HepG2 (cell line): Measurements from ENCODE around the gene LRRC51. TPM values are rescaled to one million over a fixed set of nuclear protein-coding genes. Genes with fewer than 3 reads are reported as not detected.

Experiments
- ATAC-seq: fragments of 200-7000 bp; cut with Tn5 transposase; 3 replicates; pipeline ENCODE4 v1.9.1; 2020; ENCODE audit warnings: mild to moderate bottlenecking, moderate library complexity
- BruUV-seq: library from RNA; stranded (reverse); fragments of 400-500 nt; replicated peaks from 2 replicates; lab custom pipeline; 2021; lab: Mats Ljungman, UMichigan
- CTCF ChIA-PET: fragments of 300-600 bp; formaldehyde crosslinking; extraction: SDS; loops from one replicate; lab custom pipeline; 2021; ENCODE audit warnings: low total read pairs, inconsistent platforms, low intra/inter-chr PET ratio; lab: Yijun Ruan, JAX
- POLR2A ChIA-PET: fragments of 350-600 bp; sonication (Branson Sonifier 250); formaldehyde crosslinking; loops from one replicate; lab custom pipeline; 2020; ENCODE audit warnings: antibody characterized with exemption, inconsistent platforms; lab: Yijun Ruan, JAX
- DNase-seq: peaks from one replicate; pipeline ENCODE4 v3.0.0-alpha.2; 2015; ENCODE audit warnings: low spot score
- FAIRE-seq: peaks from 3 replicates; lab custom pipeline; 2011; peaks lifted over from hg19 to GRCh38; lab: Jason Lieb, UNC
- H2AFZ ChIP-seq: one replicate; pipeline ENCODE4 v1.6.1; 2011; ENCODE audit warnings: low read length, inconsistent platforms
- H3K27ac ChIP-seq: fragments of 300-600 bp; 3 replicates; pipeline ENCODE4 v1.8.0; 2011; ENCODE audit warnings: mixed run types, mild to moderate bottlenecking, mixed read lengths, low read length, inconsistent platforms; ENCODE audit not compliant: insufficient read depth; ENCODE audit errors: extremely low read length
- H3K27me3 ChIP-seq, 2 experiments: fragments of 200-600 bp in 1 of 2; 2 replicates in 1 of 2; 3 replicates in 1 of 2; pipeline versions ENCODE4 v1.6.0 to v1.8.0; 2011; ENCODE audit warnings: low read length in 2 of 2, mild to moderate bottlenecking in 2 of 2, moderate library complexity in 2 of 2, inconsistent platforms in 1 of 2; ENCODE audit not compliant: insufficient read depth in 2 of 2, control insufficient read depth in 1 of 2
- H3K36me3 ChIP-seq, 2 experiments: fragments of 200-600 bp in 1 of 2; replicated peaks in 1 of 2; 2 replicates in 1 of 2; 3 replicates in 1 of 2; pipeline versions ENCODE4 v1.5.1 to v1.8.0; 2011; ENCODE audit warnings: low read length in 2 of 2, inconsistent platforms in 1 of 2; ENCODE audit not compliant: insufficient read depth in 2 of 2, control insufficient read depth in 1 of 2
- H3K4me1 ChIP-seq: 2 replicates; pipeline ENCODE4 v1.5.1; 2012; ENCODE audit warnings: low read length, inconsistent platforms; ENCODE audit not compliant: insufficient read depth
- H3K4me2 ChIP-seq: 2 replicates; pipeline ENCODE4 v1.6.0; 2011; ENCODE audit warnings: low read depth, low read length, inconsistent platforms
- H3K4me3 ChIP-seq, 3 experiments: fragments of 200-600 bp in 1 of 3; sonication (generic), shearing (Covaris generic) in 1 of 3; replicated peaks in 1 of 3; 2 replicates each; pipeline ENCODE4 v1.5.1; 2011 to 2016; ENCODE audit warnings: low read length in 3 of 3, inconsistent platforms in 2 of 3, low read depth in 2 of 3, mild to moderate bottlenecking in 2 of 3, control low read depth in 1 of 3, mixed read lengths in 1 of 3; ENCODE audit not compliant: insufficient read depth in 1 of 3
- H3K79me2 ChIP-seq: one replicate; pipeline ENCODE4 v1.6.1; 2011; ENCODE audit warnings: low read length, inconsistent platforms; ENCODE audit not compliant: insufficient read depth
- H3K9ac ChIP-seq: 2 replicates; pipeline ENCODE4 v1.6.0; 2011; ENCODE audit warnings: mild to moderate bottlenecking, low read depth, low read length, inconsistent platforms; ENCODE audit not compliant: insufficient read depth
- H3K9me3 ChIP-seq: 2 replicates; pipeline ENCODE4 v1.5.1; 2012; ENCODE audit warnings: mild to moderate bottlenecking, low read length
- H4K20me1 ChIP-seq: 2 replicates; pipeline ENCODE4 v1.6.0; 2011; ENCODE audit warnings: inconsistent platforms, mild to moderate bottlenecking, low read length, moderate library complexity; ENCODE audit not compliant: insufficient read depth
- JUNB ChIP-seq: sonication (generic); formaldehyde crosslinking; IDR thresholded peaks from 2 replicates; pipeline ENCODE4 v1.8.0; 2022; ENCODE audit warnings: missing genetic modification reagents, mild to moderate bottlenecking, borderline replicate concordance
- LRRFIP1 ChIP-seq: sonication (generic); formaldehyde crosslinking; conservative IDR thresholded peaks from 2 replicates; pipeline ENCODE4 v1.4.0; 2020; ENCODE audit warnings: missing genetic modification reagents
- MAFG ChIP-seq: sonication (generic); formaldehyde crosslinking; IDR thresholded peaks from 2 replicates; pipeline ENCODE4 v1.5.1; 2020; ENCODE audit warnings: mild to moderate bottlenecking, missing genetic modification reagents
- PAX8 ChIP-seq: sonication (generic); formaldehyde crosslinking; IDR thresholded peaks from 2 replicates; pipeline ENCODE4 v1.8.0; 2022; ENCODE audit warnings: mild to moderate bottlenecking, missing genetic modification reagents, borderline replicate concordance
- SMARCE1 ChIP-seq: fragments of 450-650 bp; IDR thresholded peaks from 2 replicates; pipeline ENCODE4 v1.6.1; 2017; ENCODE audit warnings: borderline replicate concordance
- U2AF1 ChIP-seq: fragments of 200-400 bp; formaldehyde crosslinking; optimal IDR thresholded peaks from 2 replicates; pipeline ENCODE3; 2017; ENCODE audit warnings: mild to moderate bottlenecking, low read depth, low read length
- ZBTB39 ChIP-seq: sonication (generic); formaldehyde crosslinking; IDR thresholded peaks from 2 replicates; pipeline ENCODE4 v1.5.0; 2020; ENCODE audit warnings: missing genetic modification reagents
- ZFYVE20 ChIP-seq: sonication (generic); formaldehyde crosslinking; IDR thresholded peaks from 2 replicates; pipeline ENCODE4 v1.8.0; 2023; ENCODE audit warnings: low read depth, mild to moderate bottlenecking, moderate library complexity, missing genetic modification reagents, borderline replicate concordance
- ZNF296 ChIP-seq: sonication (generic); formaldehyde crosslinking; conservative IDR thresholded peaks from 2 replicates; pipeline ENCODE4 v1.5.0; 2020; ENCODE audit warnings: mild to moderate bottlenecking, missing genetic modification reagents
- ZNF333 ChIP-seq: sonication (generic); formaldehyde crosslinking; IDR thresholded peaks from 2 replicates; pipeline ENCODE4 v1.4.0; 2020; ENCODE audit warnings: mild to moderate bottlenecking, missing genetic modification reagents, borderline replicate concordance
- ZNF691 ChIP-seq: sonication (generic); formaldehyde crosslinking; IDR thresholded peaks from 2 replicates; pipeline ENCODE4 v1.4.0; 2020; ENCODE audit warnings: missing genetic modification reagents, low read depth, mild to moderate bottlenecking, borderline replicate concordance
- ZNF790 ChIP-seq: sonication (generic); formaldehyde crosslinking; IDR thresholded peaks from 2 replicates; pipeline ENCODE4 v1.8.0; 2022; ENCODE audit warnings: missing genetic modification reagents, mild to moderate bottlenecking, borderline replicate concordance
- ZNF83 ChIP-seq: sonication (generic); formaldehyde crosslinking; IDR thresholded peaks from 2 replicates; pipeline ENCODE4 v1.4.0; 2020; ENCODE audit warnings: missing genetic modification reagents, mild to moderate bottlenecking, borderline replicate concordance
- WGBS: methylation state at CpG from one replicate; pipeline ENCODE4 v1.1.6; 2017; ENCODE audit warnings: low lambda C conversion rate; 5-methylcytosine and 5-hydroxymethylcytosine counted together
- in situ Hi-C: cut with HindIII; loops from 2 replicates; pipeline ENCODE4 v1.10.0; 2017; ENCODE audit warnings: low pct_unique_long_range_greater_than_20kb; ENCODE audit not compliant: extremely low pct_ligation_motif_present
- intact Hi-C: fragments of 100-400 bp; cut with micrococcal nuclease; formaldehyde crosslinking; loops from one replicate; pipeline ENCODE4 v1.10.0; 2022; ENCODE audit not compliant: unreplicated experiment
- polyA plus RNA-seq, 8 experiments: library from polyadenylated mRNA; depleted of rRNA in 3 of 8; stranded (reverse) in 7 of 8; unstranded in 1 of 8; fragments of >200 nt; fragmentation: Illumina TruSeq in 4 of 8; extraction: Trizol in 4 of 8; gene quantifications; 2 replicates each; pipeline versions ENCODE4 v1.2.1 to v1.2.3, GENCODE V29; 2011 to 2016; ENCODE audit warnings: low read depth in 4 of 8, missing spikeins in 1 of 8, mixed read lengths in 1 of 8; ENCODE audit not compliant: insufficient read depth in 1 of 8
- total RNA-seq, 5 experiments: library from RNA; depleted of rRNA; stranded (reverse); fragments of >200 nt; fragmentation: Illumina TruSeq; extraction: Trizol; gene quantifications; 2 replicates each; pipeline ENCODE4 v1.2.3, GENCODE V29; 2016; ENCODE audit warnings: low read depth in 1 of 5

Gene LRRC51
- total and polyA plus RNA-seq, 2 of the 13 experiments (the other 11 are each of a cell fraction or from before 2014, with no cell fraction given): 5.3 to 6.0 TPM

GRCh38 chr11:72122607-72123006 is 42.0 kb downstream of the LRRC51 start:
- TF ChIP-seq ZBTB39 (CRISPR knock-in tag) (no peak), PAX8 (CRISPR knock-in tag) (no peak), ZNF790 (CRISPR knock-in tag) (no peak), ZNF691 (no peak)
- no TSS peak for BruUV-seq
- H3K4me1 ChIP-seq: peaks cover 6% of the 10 kb centered on the region; the same call in 1 of the 2 replicates
- intact Hi-C loops (no loop called here), in situ Hi-C loops (no loop called here)
- peaks cover 3% of the 10 kb centered on the region; the same call in 1 of the 2 replicates for H3K9me3 ChIP-seq
- FAIRE-seq: no peak
- DNase-seq: no peak
- 22% methylated on average over 1 of the region's 1 CpG for WGBS
- no peak overlapping the region for H3K9ac ChIP-seq
- H3K4me3 ChIP-seq: no peak overlapping the region
- H2AFZ ChIP-seq: no peak overlapping the region
- no peak overlapping the region for H3K27ac ChIP-seq
- ATAC-seq: no peak
- ChIA-PET CTCF (no interaction called here), POLR2A (no interaction called here)
- H3K27me3 ChIP-seq: peaks cover 1 to 3% of the 10 kb centered on the region in 2 experiments; a peak in 2 of 5 replicates
- no peaks in the 10 kb centered on the region for H3K79me2 ChIP-seq
- no peak overlapping the region for H3K4me2 ChIP-seq
- H3K36me3 ChIP-seq: no peaks in the 10 kb centered on the region
- no peaks in the 10 kb centered on the region for H4K20me1 ChIP-seq

- Histone ChIP-seq H3K9ac (no peak overlapping the region), H3K4me2 (no peak overlapping the region), H3K4me1 (peaks cover 5% of the 10 kb centered on the region; the same call in 1 of the 2 replicates), H3K36me3 (no peaks in the 10 kb centered on the region), H3K27me3 (peaks cover 1 to 3% of the 10 kb centered on the region in 2 experiments; a peak in 2 of 5 replicates), H3K79me2 (no peaks in the 10 kb centered on the region), H2AFZ (no peak overlapping the region), H3K9me3 (peaks cover 9% of the 10 kb centered on the region), H3K27ac (no peak overlapping the region), H3K4me3 (no peak overlapping the region), H4K20me1 (no peaks in the 10 kb centered on the region)
- no peak for DNase-seq
- ChIA-PET POLR2A (no interaction called here), CTCF (no interaction called here)
- BruUV-seq: no TSS peak
- TF ChIP-seq U2AF1 (no peak), ZNF333 (CRISPR knock-in tag) (no peak), JUNB (CRISPR knock-in tag) (no peak), LRRFIP1 (CRISPR knock-in tag) (no peak), ZFYVE20 (CRISPR knock-in tag) (no peak), ZNF296 (CRISPR knock-in tag) (no peak), ZNF83 (CRISPR knock-in tag) (no peak), MAFG (CRISPR knock-in tag) (no peak), SMARCE1 (no peak)
- WGBS: 3% methylated on average over 3 of the region's 3 CpGs
- intact Hi-C loops: no loop called here
- FAIRE-seq: no peak
- no peak for ATAC-seq
- in situ Hi-C loops: no loop called here
Measured at GRCh38 chr11:72123117-72123653, 42.5 kb downstream of the LRRC51 start.
